GM18909 (cell line): Measurements from ENCODE around the gene PTPRN2.
"Not testable (repeated sequence)": the region's sequence is repeated elsewhere in the genome, so short reads cannot be mapped to it uniquely, and the experiment has no call there.

Source experiments
- ATAC-seq: cut with Tn5 transposase; IDR thresholded peaks from one replicate; pipeline ENCODE4 v1.9.1; 2021; ENCODE audit warnings: mild to moderate bottlenecking; ENCODE audit not compliant: unreplicated experiment, poor library complexity

Gene PTPRN2

GRCh38 chr7:158409816-158410330 is 177.8 kb downstream of the PTPRN2 start:
- ATAC-seq: no peak

GRCh38 chr7:158409120-158409519 is 178.5 kb downstream of the PTPRN2 start:
- ATAC-seq: no peak

- no peak for ATAC-seq
These were observed 179.2 kb downstream of the PTPRN2 start for GRCh38 chr7:158408318-158408920.

- ATAC-seq: no peak
These were observed 179.9 kb downstream of the PTPRN2 start for GRCh38 chr7:158407581-158408317.

GRCh38 chr7:158406801-158407200 is 180.8 kb downstream of the PTPRN2 start:
- no peak for ATAC-seq

- no peak for ATAC-seq
These were observed 181.3 kb downstream of the PTPRN2 start for GRCh38 chr7:158406364-158406763.

GRCh38 chr7:158405771-158406170 is 181.9 kb downstream of the PTPRN2 start:
- ATAC-seq: not testable (repeated sequence)

GRCh38 chr7:158405324-158405723 is 182.3 kb downstream of the PTPRN2 start:
- no peak for ATAC-seq

GRCh38 chr7:158404031-158404761 is 183.4 kb downstream of the PTPRN2 start:
- no peak for ATAC-seq

- no peak for ATAC-seq
These were observed 184.4 kb downstream of the PTPRN2 start for GRCh38 chr7:158403013-158403821.

- no peak for ATAC-seq
These were observed 185.2 kb downstream of the PTPRN2 start for GRCh38 chr7:158402471-158402870.

GRCh38 chr7:158401826-158402225 is 185.8 kb downstream of the PTPRN2 start:
- no peak for ATAC-seq

- ATAC-seq: no peak
These were observed 186.3 kb downstream of the PTPRN2 start for GRCh38 chr7:158401295-158401694.

- ATAC-seq: no peak
These were observed 186.9 kb downstream of the PTPRN2 start for GRCh38 chr7:158400601-158401225.

GRCh38 chr7:158399762-158400161 is 187.9 kb downstream of the PTPRN2 start:
- ATAC-seq: no peak

GRCh38 chr7:158398750-158399149 is 188.9 kb downstream of the PTPRN2 start:
- ATAC-seq: no peak

- no peak for ATAC-seq
These were observed 189.7 kb downstream of the PTPRN2 start for GRCh38 chr7:158397885-158398284.

GRCh38 chr7:158396982-158397862 is 190.4 kb downstream of the PTPRN2 start:
- no peak for ATAC-seq
